GM18861 (cell line): Measurements from ENCODE around the gene STPG2.
A peak's percentile ranks its signal among the peaks of the same experiment; 100 is the strongest.

ENCODE experiments used
- ATAC-seq: cut with Tn5 transposase; IDR thresholded peaks from one replicate; pipeline ENCODE4 v1.9.1; 2021; ENCODE audit not compliant: unreplicated experiment

The STPG2 gene

DNA sequence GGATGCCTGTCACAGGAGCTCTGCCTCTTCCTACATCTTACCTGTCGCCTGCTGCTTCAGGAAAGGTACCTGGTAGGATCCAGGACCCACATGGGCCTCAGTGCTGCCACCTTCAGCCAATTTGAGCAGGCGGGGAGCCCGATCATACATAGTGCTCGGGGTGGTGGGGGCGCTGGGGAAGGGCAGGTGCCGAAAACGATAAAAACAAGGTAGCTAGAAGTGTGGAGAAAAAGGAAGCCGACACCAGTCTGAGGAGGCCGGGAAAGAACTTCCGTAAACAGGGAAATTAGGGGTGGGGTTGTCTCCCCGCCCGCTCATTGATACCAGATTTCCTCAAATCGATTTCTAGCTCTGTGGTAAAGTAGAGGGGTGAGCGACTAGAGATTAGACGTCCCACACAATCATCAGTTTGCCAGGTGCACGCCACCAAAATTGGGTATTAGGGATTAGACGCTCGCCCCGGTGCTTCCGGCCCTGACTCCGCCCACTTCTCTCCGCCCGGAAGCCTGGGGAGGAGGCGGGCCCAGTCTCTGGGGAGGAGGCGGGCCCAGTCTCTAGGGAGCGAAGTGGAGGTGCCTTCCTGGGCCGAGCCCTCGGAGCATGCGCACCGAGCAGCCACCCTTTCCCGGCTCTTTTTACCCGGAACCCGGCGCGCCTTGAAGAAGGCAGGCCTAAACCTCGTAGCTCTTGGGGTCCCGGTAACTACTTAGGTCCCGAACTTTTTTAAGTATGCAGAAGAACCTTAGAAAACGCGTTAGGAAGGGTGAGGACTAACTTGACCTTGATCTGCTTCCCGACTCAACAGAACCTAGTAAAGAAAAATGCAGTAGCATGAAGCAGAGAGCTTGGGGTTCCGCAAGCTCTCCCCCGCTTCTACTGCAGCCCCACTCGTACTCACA, at the start of gene STPG2:
Gene STPG2 (minus strand): TSS at position 476 of the 899 bp plus-strand sequence.
- peak; percentile 92 for ATAC-seq

DNA sequence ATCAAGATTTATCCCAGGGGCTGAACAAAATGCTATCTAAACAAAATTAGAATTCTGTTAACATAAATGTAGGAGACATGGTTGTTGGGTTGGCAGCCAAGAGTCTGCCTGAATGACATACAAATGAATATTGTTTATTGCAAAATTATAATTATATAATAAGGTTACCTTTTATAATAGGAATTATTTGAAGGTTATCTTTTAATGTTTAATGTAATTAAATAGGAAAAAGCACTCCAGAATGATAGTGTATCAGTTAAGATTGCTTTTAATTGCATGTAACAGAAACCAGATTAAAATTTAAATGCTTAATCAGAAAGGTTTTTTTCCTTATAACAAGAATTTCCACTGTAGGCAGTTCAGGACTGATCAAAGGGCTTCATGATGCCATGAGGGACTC, 42.0 kb upstream of the STPG2 start:
- no peak for ATAC-seq

DNA sequence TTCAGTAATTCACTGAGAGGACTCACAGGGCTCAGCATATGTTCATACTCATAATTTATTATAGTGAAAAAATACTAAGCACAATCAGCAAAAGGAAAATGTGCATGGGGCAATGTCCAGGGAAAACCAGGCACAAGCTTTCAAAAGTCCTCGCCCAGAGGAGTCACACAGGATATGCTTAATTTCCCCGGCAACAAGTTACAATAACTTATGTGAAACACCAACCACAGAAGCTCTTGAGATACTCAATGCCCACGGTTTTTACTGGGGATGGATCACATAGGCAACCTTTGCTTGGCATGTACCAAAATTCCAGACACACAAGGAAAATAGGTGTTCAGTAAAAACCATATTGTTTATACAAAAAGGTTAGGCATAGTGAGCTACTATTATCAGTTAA, 38.5 kb upstream of the STPG2 start:
- ATAC-seq: no peak

DNA sequence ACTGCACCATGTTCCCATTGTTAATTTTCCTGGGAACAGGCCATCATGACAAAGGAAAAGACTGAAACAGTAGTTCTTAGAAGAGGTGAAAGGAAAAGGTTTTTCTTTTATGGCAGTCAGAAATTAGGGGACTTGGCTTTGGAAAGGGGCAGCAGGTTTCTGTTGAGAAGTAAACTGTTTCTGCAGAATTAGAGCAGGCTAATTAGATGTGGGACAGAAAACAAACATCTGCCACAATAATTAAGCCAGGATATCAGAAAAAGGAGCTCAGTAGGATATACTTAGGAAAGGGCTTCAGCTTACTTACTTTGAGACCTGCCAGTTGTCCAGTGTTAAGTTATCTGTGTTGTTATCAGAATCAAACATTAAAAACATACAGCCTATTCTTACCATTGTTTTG, 36.7 kb upstream of the STPG2 start:
- no peak for ATAC-seq

DNA sequence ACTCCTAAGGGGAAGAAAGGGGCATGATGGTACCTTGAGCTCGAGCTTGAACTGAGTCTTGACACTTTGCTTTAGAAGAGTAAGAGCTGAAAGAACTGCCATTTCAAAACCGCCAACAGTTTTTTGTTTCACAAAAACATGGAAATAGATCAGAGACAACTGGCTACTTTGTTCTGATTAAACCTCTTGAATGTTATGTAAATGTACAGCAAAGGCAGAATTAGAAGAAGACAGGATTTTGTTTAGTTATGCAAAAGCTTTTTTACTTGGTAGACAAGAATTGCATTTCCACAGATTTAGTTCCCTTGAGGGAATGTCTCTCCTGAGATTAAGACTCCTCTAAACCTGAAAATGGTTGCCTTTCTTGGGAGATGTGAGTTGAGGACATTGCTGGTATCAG, 33.3 kb upstream of the STPG2 start:
- no peak for ATAC-seq

DNA sequence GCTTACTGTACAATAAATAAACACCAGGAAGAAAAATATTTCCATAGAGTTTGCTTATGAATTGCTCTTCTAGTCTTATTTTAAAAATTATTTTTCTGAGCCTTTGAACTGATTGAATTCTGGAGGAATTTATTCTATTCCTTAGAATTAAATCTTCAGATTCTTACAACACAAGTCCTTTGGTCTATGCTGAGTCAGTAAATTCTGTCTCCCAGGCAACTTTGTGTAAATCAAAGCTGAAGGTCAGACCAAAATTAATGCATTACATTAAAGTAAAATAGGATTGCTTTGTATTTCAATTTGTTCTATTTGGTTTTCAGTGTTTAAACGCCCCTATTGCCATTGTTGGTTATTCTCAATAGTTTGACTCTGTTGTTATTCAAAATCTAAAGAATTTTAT, 26.8 kb upstream of the STPG2 start:
- ATAC-seq: no peak

DNA sequence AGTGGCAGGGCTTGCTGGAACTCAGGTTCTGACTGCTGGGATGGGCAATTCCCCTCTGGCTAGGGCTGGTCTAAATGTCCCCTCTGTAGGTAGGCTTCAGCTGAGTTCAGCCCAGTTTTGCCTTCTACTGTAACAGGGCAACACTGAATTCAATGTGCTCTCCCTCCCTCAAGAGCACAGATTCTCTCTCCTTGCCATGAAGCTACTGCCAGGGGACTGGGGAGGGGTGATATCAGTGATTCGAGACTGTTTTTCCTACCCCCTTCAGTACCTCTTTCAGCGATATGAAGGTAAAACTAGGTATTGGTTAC, 23.4 kb upstream of the STPG2 start:
- no peak for ATAC-seq

DNA sequence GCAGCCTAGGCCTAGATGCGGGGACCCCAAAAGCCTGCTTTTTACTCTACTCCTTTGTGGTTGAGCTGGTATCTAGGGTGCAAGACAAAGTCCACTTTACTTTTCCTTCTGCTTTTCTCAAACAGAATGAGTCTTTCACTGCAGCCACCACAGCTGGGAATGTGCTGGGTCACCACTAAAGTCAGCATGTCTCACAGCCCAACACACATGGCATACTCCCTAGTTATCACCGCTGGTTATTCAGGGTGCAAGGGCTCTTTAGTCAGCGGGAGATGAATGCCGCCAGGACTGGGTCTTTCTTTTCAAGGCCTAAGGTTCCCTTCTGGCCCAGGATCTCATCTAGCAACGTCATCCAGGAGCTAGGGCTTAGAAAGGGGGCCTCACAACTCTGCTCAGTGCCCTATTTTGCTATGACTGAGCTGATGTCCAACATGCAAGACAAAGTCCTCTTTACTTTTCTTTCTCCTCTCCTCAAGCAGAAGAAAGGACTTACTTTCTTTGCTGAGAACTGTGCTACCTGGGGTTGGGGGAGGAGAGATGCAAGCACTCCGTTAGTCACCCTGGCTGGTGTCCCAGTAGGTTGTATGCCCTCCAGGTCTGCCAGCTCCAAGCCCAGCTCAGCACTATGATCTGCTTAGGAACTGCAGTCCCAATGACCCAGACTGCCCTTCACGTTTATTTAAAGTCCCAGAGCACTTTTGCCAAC, 22.9 kb upstream of the STPG2 start:
- ATAC-seq: no peak

DNA sequence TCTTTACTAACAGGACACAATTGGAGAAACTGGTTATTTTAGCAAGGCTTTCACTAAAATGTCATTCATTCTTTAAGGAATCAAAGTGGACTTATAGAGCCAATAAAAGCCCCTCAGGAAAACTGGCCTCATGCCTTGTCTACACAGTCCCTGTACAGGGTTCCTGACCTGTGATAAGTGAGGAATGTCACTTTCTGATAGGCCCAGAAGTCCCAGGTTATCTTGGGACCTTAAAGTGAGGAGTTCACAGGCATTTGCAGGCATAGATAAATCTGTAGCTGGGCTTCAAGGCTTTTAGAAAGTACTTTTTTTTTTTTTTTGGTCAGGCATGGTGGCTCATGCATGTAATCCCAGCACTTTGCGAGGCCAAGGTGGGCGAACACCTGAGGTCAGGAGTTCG, 19.4 kb upstream of the STPG2 start:
- ATAC-seq: no peak

DNA sequence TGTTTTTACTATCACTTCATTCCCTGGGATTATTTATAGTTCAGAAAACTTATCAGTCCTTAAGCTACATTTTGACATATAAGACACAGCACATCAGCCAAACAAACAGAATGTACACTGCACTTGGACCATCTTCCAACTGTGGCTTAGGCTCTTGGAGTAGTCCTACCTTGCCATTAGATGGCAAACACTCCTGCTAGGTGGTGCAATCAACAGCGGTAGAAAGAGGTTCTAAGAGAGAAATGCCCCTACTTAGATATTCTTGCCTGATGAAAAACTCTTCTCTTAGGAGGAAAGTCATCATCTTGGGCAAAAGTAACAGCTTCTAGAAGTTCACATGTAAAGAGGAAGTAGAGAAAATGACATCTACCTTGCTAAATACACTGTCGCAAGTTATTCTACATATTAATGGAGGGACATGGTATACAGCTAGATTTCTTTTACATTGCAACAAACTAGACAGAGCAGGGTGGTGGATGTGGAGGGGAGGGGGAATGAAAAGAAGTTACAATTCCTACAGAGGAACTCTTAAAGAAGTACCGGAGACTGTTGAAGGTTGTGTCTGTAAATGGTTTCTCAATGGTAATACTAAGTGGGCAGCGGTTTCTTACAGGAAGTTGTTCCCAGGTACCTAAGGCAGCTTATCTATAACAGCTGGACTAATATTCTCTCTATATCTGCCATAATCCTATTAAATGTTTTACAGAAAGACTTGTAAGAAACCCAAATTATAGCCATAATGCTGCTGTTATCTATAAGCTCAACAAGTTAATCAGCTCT, 8.1 kb upstream of the STPG2 start:
- ATAC-seq: peak; percentile 39

DNA sequence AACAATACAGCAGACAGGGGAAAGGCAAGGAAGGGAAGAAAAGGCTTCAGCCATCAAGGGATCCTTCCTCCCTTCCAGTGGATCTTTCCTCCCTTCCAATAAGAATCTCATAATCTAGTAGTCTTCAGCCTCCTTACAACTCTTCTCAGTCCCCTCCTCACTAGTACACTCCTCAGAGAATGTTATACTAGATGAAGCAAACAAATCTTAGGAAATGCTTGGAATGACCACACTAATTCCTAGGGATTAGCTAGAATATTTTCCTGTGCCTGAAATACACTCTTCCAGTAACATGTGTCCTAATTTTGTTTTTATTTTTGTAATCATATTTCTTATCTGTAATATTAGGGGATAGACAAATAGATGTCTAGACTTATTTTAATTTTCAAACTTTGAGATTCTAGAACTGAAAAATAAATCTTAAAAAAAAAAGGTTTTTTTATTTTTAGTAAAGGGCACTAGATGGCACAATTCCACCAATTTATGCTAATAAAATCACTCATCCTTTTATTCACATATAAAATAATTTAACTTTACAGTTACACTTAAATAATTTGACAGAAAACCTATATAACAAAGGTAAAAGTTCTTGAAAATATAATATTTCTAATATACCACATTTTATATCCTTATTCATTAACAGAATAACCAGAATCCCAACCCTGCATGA, 7.0 kb upstream of the STPG2 start:
- no peak for ATAC-seq

DNA sequence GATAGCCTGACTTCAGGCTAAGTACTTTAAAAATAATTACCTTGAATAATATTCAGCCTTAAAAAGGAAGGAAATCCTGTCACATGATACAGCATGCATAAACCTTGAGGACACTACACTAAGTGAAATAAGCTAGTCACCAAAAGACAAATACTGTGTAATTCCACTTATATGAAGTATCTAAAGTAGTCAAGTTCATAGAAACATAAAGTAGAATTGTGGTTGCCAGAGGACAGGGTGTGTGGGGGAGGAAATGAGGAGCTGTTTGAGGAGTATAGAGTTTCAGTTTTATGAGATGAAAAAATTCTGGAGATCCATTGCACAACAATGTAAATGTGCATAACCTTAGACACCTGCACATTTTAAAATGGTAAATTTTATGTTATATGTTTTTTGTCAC, 5.6 kb upstream of the STPG2 start:
- no peak for ATAC-seq

DNA sequence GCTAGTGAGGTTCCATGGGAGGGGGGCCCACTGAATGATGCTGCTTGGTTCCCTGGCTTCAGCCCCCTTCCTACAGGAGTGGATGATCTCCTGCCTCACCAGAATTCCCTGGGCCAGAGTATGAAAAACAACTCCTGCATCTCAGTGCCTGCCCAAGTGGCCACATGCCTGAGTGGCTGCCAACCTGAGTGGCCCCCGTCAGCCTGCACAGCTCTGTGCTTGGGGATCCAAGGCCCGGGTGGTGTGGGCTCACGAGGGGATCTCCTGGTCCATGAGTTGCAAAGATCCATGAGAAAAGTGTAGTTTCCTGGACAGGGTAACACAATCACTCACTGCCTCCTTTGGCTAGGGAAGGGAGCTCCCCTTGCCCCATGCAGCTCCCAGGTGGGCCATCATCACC, 17.1 kb downstream of the STPG2 start:
- no peak for ATAC-seq

DNA sequence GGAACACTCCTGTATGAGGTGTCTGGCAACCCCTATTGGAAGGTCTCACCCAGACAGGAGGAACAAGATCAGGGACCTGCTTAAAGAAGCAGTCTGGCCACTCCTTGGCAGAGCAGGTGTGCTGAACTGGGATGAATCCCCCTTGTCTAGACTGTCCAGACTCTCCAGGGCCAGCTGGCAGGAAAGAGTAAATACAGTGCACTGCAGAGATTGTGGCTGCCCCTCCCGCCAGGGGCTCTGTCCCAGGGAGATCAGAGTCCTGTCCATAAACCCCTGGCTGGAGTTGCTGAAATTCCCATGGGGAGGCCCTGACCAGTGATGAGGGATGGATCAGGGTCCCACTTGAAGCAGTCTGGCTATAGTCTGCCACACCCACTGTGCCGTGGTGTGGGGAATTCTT, 17.7 kb downstream of the STPG2 start:
- no peak for ATAC-seq

DNA sequence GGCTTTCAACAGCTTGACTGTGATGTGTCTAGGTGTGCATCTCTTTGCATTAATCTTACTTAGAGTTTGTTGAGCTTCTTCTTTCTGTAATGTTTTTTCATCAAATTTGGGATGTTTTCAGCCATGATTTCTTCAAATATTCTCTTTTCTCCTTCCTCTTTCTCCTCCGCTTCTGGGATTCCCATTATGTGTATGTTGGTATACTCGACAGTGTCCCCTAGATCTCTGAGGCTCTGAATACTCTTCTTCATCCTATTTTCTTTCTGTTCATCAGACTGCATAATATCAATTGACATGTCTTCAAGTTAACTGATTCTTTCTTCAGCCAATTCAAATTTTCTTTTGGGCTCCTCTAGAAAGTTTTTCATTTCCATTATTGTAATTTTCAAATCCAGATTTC, 25.9 kb downstream of the STPG2 start:
- ATAC-seq: no peak

DNA sequence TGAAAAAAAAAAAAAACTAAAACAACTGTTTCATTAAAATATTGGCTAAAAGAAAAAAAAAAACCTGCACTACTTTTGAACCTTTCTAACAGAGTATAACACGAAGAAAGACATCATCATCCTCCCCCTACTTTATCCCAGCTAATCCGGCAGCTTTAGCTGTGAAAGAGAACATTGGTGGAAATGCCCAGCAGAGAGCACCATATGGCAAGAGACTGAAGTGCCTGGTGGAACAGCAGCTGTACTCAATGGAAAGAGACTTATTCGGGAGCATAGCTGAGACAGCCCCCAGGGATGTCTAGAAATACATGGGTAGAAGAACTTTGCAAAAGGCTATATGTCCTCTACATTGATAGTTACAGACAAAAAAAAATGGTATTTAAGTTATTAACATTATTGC, 30.3 kb downstream of the STPG2 start:
- ATAC-seq: no peak

DNA sequence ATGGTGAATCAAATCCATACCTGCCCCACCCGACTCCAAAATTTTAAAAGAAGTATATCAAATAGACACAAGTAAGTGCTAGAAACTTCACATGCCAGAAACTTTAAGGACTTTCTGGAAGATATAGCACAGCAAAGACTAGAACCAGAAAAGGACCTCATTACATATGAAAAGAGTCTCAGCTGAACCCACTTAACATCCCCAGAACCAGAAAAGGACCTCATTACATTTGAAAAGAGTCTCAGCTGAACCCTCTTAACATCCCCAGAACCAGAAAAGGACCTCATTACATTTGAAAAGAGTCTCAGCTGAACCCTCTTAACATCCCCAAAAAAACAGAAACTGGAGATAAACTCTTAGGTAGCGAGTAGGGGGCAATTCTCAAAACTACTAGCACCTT, 32.3 kb downstream of the STPG2 start:
- ATAC-seq: no peak

DNA sequence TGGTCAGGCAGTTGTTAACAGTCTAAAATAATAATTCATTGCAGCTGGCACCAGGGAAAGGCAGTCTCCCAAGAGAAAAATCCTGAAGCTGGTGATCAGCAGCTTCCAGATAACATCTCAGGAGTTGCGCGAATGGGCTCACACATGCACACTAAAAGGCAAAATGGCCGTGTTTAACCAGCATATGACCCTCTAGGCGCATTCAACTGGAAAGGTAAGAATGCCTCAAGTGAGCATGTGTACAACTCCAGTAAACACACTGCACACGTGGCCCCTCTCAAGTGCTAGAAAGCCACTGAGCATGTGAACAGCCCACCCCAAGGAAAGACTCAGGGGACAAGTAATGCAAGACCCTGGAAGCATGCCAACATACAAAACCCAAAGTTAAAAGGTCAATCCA, 33.1 kb downstream of the STPG2 start:
- ATAC-seq: no peak

DNA sequence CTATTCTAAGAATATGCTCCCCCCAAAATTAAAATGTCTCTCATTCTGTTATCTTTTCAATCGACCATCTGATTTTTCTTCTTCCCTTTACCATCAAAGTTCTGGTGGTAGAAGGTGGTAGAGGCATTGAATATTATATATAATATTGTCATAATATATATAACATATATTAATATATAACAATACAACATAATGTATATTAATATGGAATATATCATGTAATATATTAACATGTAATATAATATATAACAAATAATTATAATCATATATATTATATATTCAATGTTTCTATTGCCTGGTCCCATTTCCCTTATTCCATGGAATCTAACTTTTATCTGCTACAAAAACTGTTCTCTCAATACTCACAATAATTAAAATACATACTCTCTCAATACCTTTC, 40.6 kb downstream of the STPG2 start:
- no peak for ATAC-seq

DNA sequence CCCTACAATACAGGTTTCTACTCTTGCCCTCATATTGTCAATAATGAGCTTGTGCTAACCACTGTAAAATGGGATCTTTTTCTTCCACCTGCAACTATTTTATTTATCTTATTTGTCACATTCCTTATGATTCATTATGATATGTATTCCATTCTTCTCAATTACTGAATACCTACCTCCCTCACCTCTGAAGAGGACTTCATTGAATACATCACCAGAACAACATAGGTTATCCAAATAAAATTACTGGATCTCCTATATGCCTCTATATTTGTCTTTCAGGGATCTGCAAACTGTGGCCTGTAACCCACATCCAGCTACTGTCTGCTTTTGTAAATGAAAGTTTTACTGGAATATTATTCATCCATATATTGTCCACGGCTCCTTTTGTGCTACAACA, 41.3 kb downstream of the STPG2 start:
- ATAC-seq: no peak

DNA sequence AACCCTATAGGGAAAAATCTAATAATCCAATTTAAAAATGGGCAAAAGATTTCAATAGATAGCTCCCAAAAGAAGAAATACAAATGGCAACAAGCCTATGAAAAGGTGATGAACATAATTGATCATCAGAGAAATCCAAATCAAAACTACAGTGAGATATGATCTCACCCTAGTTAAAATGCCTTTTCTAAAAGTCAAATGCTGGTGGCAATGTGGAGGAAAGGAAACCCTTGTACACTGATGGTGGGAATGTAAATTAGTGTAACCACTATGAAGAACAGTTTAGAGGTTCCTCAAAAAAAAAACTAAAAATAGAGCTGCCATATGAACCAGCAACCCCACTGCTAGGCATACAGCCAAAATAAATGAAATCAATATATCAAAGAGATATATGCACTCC, 44.5 kb downstream of the STPG2 start:
- no peak for ATAC-seq
